A549 (cell line): Measurements from ENCODE around the gene DIAPH2. TPM values are rescaled to one million over a fixed set of nuclear protein-coding genes. Genes with fewer than 3 reads are reported as not detected.
A peak's percentile ranks its signal among the peaks of the same experiment; 100 is the strongest.

ENCODE experiments used
- ATAC-seq, 2 experiments: fragments of 200-7000 bp in 1 of 2; fragments of >200 bp in 1 of 2; cut with Nextera tagmentation in 1 of 2; cut with Tn5 transposase in 1 of 2; 3 replicates each; pipeline versions ENCODE4 v1.8.0 to v1.9.1; 2018 to 2020; ENCODE audit warnings: mild to moderate bottlenecking in 1 of 2, moderate library complexity in 1 of 2
- CTCF ChIA-PET: fragments of 300-600 bp; sonication (Branson Sonifier 250); formaldehyde crosslinking; extraction: SDS; loops from one replicate; lab custom pipeline; 2021; ENCODE audit warnings: antibody characterized with exemption, inconsistent platforms; lab: Yijun Ruan, JAX
- POLR2A ChIA-PET: fragments of 350-600 bp; formaldehyde crosslinking; extraction: SDS; loops from one replicate; lab custom pipeline; 2021; ENCODE audit warnings: antibody characterized with exemption, inconsistent platforms; lab: Yijun Ruan, JAX
- DNase-seq, 2 experiments: peaks; one replicate each; pipeline versions ENCODE4 v3.0.0 to v3.0.0-alpha.2; 2011 to 2016; ENCODE audit warnings: low read depth in 1 of 2, low spot score in 1 of 2
- FAIRE-seq: peaks from 2 replicates; lab custom pipeline; 2011; peaks lifted over from hg19 to GRCh38; lab: Jason Lieb, UNC
- H3K27ac ChIP-seq, 2 experiments: fragments of >200 bp; sonication (Bioruptor Twin); formaldehyde crosslinking; 3 replicates each; pipeline ENCODE4 v1.5.1; 2016 to 2017
- H3K4me1 ChIP-seq: fragments of >200 bp; sonication (Bioruptor Twin); formaldehyde crosslinking; 3 replicates; pipeline ENCODE4 v1.6.1; 2016
- H3K4me2 ChIP-seq: fragments of >200 bp; sonication (Bioruptor Twin); formaldehyde crosslinking; 3 replicates; pipeline ENCODE4 v1.6.1; 2016
- H3K4me3 ChIP-seq: fragments of >200 bp; sonication (Bioruptor Twin); formaldehyde crosslinking; 3 replicates; pipeline ENCODE4 v1.5.1; 2016
- H3K9me3 ChIP-seq: fragments of >200 bp; sonication (Bioruptor Twin); formaldehyde crosslinking; 3 replicates; pipeline ENCODE4 v1.6.1; 2016
- BCL3 ChIP-seq: fragments of >200 bp; sonication (Bioruptor Twin); formaldehyde crosslinking; IDR thresholded peaks from 3 replicates; pipeline ENCODE4 v1.6.1; 2016
- CBX8 ChIP-seq: fragments of 200-600 bp; sonication (generic); IDR thresholded peaks from 2 replicates; pipeline ENCODE4 v1.6.1; 2016
- CHD4 ChIP-seq: fragments of 200-600 bp; sonication (generic); IDR thresholded peaks from 2 replicates; pipeline ENCODE4 v1.6.1; 2016; ENCODE audit warnings: antibody characterized with exemption, mild to moderate bottlenecking, borderline replicate concordance
- CTCF ChIP-seq: fragments of >200 bp; sonication (Bioruptor Twin); formaldehyde crosslinking; IDR thresholded peaks from 3 replicates; pipeline ENCODE4 v1.5.1; 2016
- EHF ChIP-seq: fragments of 250-450 bp; sonication (Bioruptor Pico); IDR thresholded peaks from 2 replicates; pipeline ENCODE4 v1.5.0; 2020; ENCODE audit warnings: mild to moderate bottlenecking
- FOSL2 ChIP-seq, 2 experiments: fragments of 450-650 bp in 1 of 2; fragments of >200 bp in 1 of 2; sonication (Bioruptor Twin) in 1 of 2; formaldehyde crosslinking; IDR thresholded peaks; 2 replicates each; pipeline versions ENCODE4 v1.5.0 to v1.6.1; 2016 to 2020; ENCODE audit warnings: mild to moderate bottlenecking in 1 of 2, moderate library complexity in 1 of 2
- HES2 ChIP-seq: fragments of >200 bp; sonication (Bioruptor Twin); formaldehyde crosslinking; IDR thresholded peaks from 2 replicates; pipeline ENCODE4 v1.6.1; 2016
- HEYL ChIP-seq: fragments of 250-450 bp; sonication (Bioruptor Pico); IDR thresholded peaks from 2 replicates; pipeline ENCODE4 v1.8.0; 2021; ENCODE audit warnings: mild to moderate bottlenecking, moderate library complexity
- MAZ ChIP-seq: fragments of 150-350 bp; IDR thresholded peaks from 2 replicates; pipeline ENCODE4 v1.6.1; 2014; ENCODE audit warnings: antibody characterized with exemption, low read depth, low read length, borderline replicate concordance
- NPAS2 ChIP-seq: fragments of 250-450 bp; sonication (Bioruptor Pico); IDR thresholded peaks from 2 replicates; pipeline ENCODE4 v1.8.0; 2022; ENCODE audit warnings: mild to moderate bottlenecking, moderate library complexity, borderline replicate concordance
- POLR2AphosphoS2 ChIP-seq: conservative IDR thresholded peaks from 2 replicates; pipeline ENCODE4 v1.6.1; 2012; ENCODE audit warnings: low read length, improper control_type of control experiment, inconsistent platforms
- REST ChIP-seq: fragments of 200-600 bp; sonication (generic); IDR thresholded peaks from 2 replicates; pipeline ENCODE4 v1.6.1; 2016; ENCODE audit warnings: antibody characterized with exemption, mild to moderate bottlenecking, moderate library complexity
- RFX5 ChIP-seq: fragments of 450-650 bp; IDR thresholded peaks from 2 replicates; pipeline ENCODE4 v1.7.1; 2014; ENCODE audit warnings: antibody characterized with exemption, mild to moderate bottlenecking, moderate library complexity
- TP53 ChIP-seq: fragments of 250-450 bp; sonication (Bioruptor Pico); IDR thresholded peaks from 2 replicates; pipeline ENCODE4 v1.5.0; 2021; ENCODE audit warnings: mild to moderate bottlenecking, moderate library complexity
- ZFP36 ChIP-seq: fragments of 450-650 bp; IDR thresholded peaks from 2 replicates; pipeline ENCODE4 v1.6.1; 2014; ENCODE audit warnings: borderline replicate concordance; ENCODE audit not compliant: partially characterized antibody
- WGBS: methylation state at CpG from one replicate; pipeline ENCODE4 v1.1.6; 2017; ENCODE audit errors: missing lambda C conversion rate; 5-methylcytosine and 5-hydroxymethylcytosine counted together
- polyA plus RNA-seq, 4 experiments: library from polyadenylated mRNA; depleted of rRNA in 3 of 4; stranded (reverse); fragments of >200 nt; fragmentation: RNase III in 1 of 4; extraction: RNeasy Plus Mini Kit Qiagen cat#74134 plus additional on column Dnase treatment in 1 of 4; gene quantifications; 2 replicates in 3 of 4; 3 replicates in 1 of 4; pipeline ENCODE4 v1.2.3, GENCODE V29; 2011 to 2017

Gene DIAPH2
- polyA plus RNA-seq, 2 of the 4 experiments (the other 2 are of a cell fraction), result 3.7 to 10.0 TPM

DNA sequence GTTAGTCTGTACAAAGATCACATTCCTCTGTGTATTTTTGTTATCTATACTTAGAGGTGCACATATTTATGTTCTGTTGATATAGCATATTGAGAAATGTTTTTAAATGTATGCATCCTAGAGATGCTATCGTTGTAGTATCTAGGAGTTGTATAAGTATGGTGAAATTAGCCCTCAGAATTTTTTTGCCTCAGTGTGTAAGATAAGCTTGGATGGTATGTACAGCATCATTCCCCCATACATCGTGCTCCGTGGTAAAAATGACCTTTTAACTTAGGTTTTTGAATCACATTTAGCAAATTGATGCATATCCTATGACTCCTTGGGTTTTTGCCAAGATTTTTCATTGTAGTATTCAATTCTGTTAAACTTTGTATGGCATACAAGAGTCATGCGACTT lies 312.6 kb downstream of the DIAPH2 start:
- ChIA-PET CTCF (no interaction called here), POLR2A (no interaction called here)
- Histone ChIP-seq H3K27ac (no peak overlapping the region), H3K4me2 (no peak overlapping the region), H3K9me3 (no peaks in the 10 kb centered on the region), H3K4me1 (no peaks in the 10 kb centered on the region), H3K4me3 (no peak overlapping the region)
- DNase-seq (no peak), ATAC-seq (no peak), FAIRE-seq (no peak)
- 81% methylated on average over 4 of the region's 4 CpGs for WGBS
- no peak for TF ChIP-seq BCL3
- no peak for TF ChIP-seq CTCF
- no peak for TF ChIP-seq POLR2AphosphoS2
- TF ChIP-seq CHD4, result no peak
- TF ChIP-seq, all 56 proteins: peak for 0

- Histone ChIP-seq H3K27ac (no peak overlapping the region), H3K4me1 (no peaks in the 10 kb centered on the region), H3K4me3 (no peak overlapping the region), H3K4me2 (no peak overlapping the region), H3K9me3 (no peaks in the 10 kb centered on the region)
- no peak for FAIRE-seq
- DNase-seq, result no peak
- CTCF ChIA-PET, result no interaction called here
- TF ChIP-seq TP53, result no peak
- no peak for TF ChIP-seq HEYL
- no peak for TF ChIP-seq CHD4
- no peak for TF ChIP-seq POLR2AphosphoS2
- TF ChIP-seq EHF (CRISPR knock-in tag), result no peak
- no peak for TF ChIP-seq CBX8
- TF ChIP-seq ZFP36, result no peak
- no peak for TF ChIP-seq BCL3
- POLR2A ChIA-PET, result no interaction called here
- ATAC-seq, result no peak
Measured at GRCh38 chrX:97000682-97001368, 316.2 kb downstream of the DIAPH2 start.

DNA sequence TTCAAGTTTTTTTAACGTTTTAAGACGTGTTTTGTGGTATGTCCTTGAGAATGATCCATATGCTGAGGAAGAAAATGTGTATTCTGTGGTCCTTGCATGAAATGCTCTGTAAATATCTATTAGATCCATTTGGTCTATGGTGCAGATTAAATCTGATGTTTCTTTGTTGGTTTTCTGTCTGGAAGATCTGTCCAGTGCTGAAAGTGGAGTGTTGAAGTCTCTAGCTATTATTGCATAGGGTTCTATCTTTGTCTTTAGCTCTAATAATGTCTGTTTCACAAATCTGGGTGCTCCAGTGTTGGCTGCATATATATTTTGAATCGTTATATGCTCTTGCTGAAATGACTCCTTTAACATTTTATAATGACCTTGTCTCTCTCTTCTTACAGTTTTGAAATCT lies 321.5 kb downstream of the DIAPH2 start:
- ChIA-PET POLR2A (no interaction called here), CTCF (no interaction called here)
- H3K27ac ChIP-seq, result no peak overlapping the region
- H3K9me3 ChIP-seq, result no peaks in the 10 kb centered on the region
- no peak overlapping the region for H3K4me3 ChIP-seq
- no peak for FAIRE-seq
- no peak overlapping the region for H3K4me2 ChIP-seq
- no peaks in the 10 kb centered on the region for H3K4me1 ChIP-seq
- ATAC-seq, result no peak
- no peak for DNase-seq
- WGBS, result 47% methylated on average over 3 of the region's 3 CpGs
- no peak for TF ChIP-seq MAZ
- TF ChIP-seq FOSL2 (IDR thresholded peaks at IDR 0.05), result no peak
- TF ChIP-seq FOSL2 (CRISPR knock-in tag; IDR thresholded peaks at IDR 0.05), result no peak
- no peak for TF ChIP-seq TP53
- TF ChIP-seq REST, result peak; percentile 79
- no peak for TF ChIP-seq HES2
- TF ChIP-seq RFX5, result no peak
- TF ChIP-seq CTCF, result no peak
- TF ChIP-seq NPAS2 (CRISPR knock-in tag), result no peak
- TF ChIP-seq, all 56 proteins: peak for 1
